Endothelial cell of umbilical vein (primary cell): ENCODE results near the gene PRUNE2. TPM values are rescaled to one million over a fixed set of nuclear protein-coding genes. Genes with fewer than 3 reads are reported as not detected.

ENCODE experiments used
- BruUV-seq: library from RNA; stranded (reverse); fragments of 400-500 nt; replicated peaks from 2 replicates; lab custom pipeline; 2021; lab: Mats Ljungman, UMichigan
- CTCF ChIA-PET: fragments of 300-600, 350-600 bp; sonication (Branson Sonifier 250); formaldehyde crosslinking; loops from one replicate; lab custom pipeline; 2021; ENCODE audit warnings: antibody characterized with exemption, inconsistent platforms; lab: Charles Lee
- POLR2A ChIA-PET: fragments of 300-600, 350-600 bp; sonication (Branson Sonifier 250); formaldehyde crosslinking; loops from one replicate; lab custom pipeline; 2021; ENCODE audit warnings: antibody characterized with exemption, inconsistent platforms; lab: Charles Lee
- DNase-seq: peaks from one replicate; pipeline ENCODE4 v3.0.0-alpha.2; 2011; ENCODE audit warnings: low read depth, low spot score
- FAIRE-seq: peaks from 2 replicates; lab custom pipeline; 2011; peaks lifted over from hg19 to GRCh38; lab: Jason Lieb, UNC
- H2AFZ ChIP-seq: 2 replicates; pipeline ENCODE4 v1.6.0; 2012; ENCODE audit warnings: low read depth, low read length, control low read depth, inconsistent platforms
- H3K27ac ChIP-seq: 2 replicates; pipeline ENCODE4 v1.5.1; 2011; ENCODE audit warnings: low read depth, mild to moderate bottlenecking, control low read depth, low read length, moderate library complexity; ENCODE audit not compliant: insufficient read depth
- H3K27me3 ChIP-seq, 2 experiments: 2 replicates each; pipeline versions ENCODE4 v1.6.0 to v1.6.1; 2011; ENCODE audit warnings: low read length in 2 of 2, mixed read lengths in 1 of 2; ENCODE audit not compliant: control insufficient read depth in 2 of 2, insufficient read depth in 2 of 2
- H3K36me3 ChIP-seq, 2 experiments: 2 replicates in 1 of 2; 3 replicates in 1 of 2; pipeline ENCODE4 v1.5.1; 2011; ENCODE audit warnings: low read length in 2 of 2, mild to moderate bottlenecking in 1 of 2, moderate library complexity in 1 of 2; ENCODE audit not compliant: control insufficient read depth in 2 of 2, insufficient read depth in 2 of 2; ENCODE audit errors: extremely low read depth in 1 of 2
- H3K4me1 ChIP-seq: 3 replicates; pipeline ENCODE4 v1.5.1; 2011; ENCODE audit warnings: mild to moderate bottlenecking, low read length; ENCODE audit not compliant: control insufficient read depth, insufficient read depth; ENCODE audit errors: extremely low read depth
- H3K4me2 ChIP-seq: 2 replicates; pipeline ENCODE4 v1.6.1; 2011; ENCODE audit warnings: low read length, control low read depth, mixed read lengths; ENCODE audit not compliant: insufficient read depth
- H3K4me3 ChIP-seq, 3 experiments: fragments of 200-600 bp in 1 of 3; sonication (generic), shearing (Covaris generic) in 1 of 3; replicated peaks in 1 of 3; 2 replicates each; pipeline ENCODE4 v1.5.1; 2011 to 2016; ENCODE audit warnings: control low read depth in 3 of 3, low read length in 3 of 3, mild to moderate bottlenecking in 2 of 3, inconsistent platforms in 1 of 3, low read depth in 1 of 3, moderate library complexity in 1 of 3; ENCODE audit not compliant: insufficient read depth in 1 of 3
- H3K79me2 ChIP-seq: 2 replicates; pipeline ENCODE4 v1.6.0; 2012; ENCODE audit warnings: low read length, inconsistent platforms; ENCODE audit not compliant: control insufficient read depth, insufficient read depth
- H3K9ac ChIP-seq: replicated peaks from 2 replicates; pipeline ENCODE3; 2011; ENCODE audit warnings: low read length, control low read depth; ENCODE audit not compliant: insufficient read depth; ENCODE audit errors: extremely low read depth
- H3K9me1 ChIP-seq: replicated peaks from 3 replicates; pipeline ENCODE4 v1.6.0; 2011; ENCODE audit warnings: mild to moderate bottlenecking, low read length; ENCODE audit not compliant: control insufficient read depth, insufficient read depth; ENCODE audit errors: extremely low read depth
- H3K9me3 ChIP-seq: replicated peaks from 2 replicates; pipeline ENCODE4 v1.5.1; 2012; ENCODE audit warnings: low read length, inconsistent platforms; ENCODE audit not compliant: control insufficient read depth, insufficient read depth
- H4K20me1 ChIP-seq: replicated peaks from 2 replicates; pipeline ENCODE3; 2011; ENCODE audit warnings: mild to moderate bottlenecking, low read length; ENCODE audit not compliant: control insufficient read depth, insufficient read depth; ENCODE audit errors: extremely low read depth
- EZH2 ChIP-seq: IDR thresholded peaks from 2 replicates; pipeline ENCODE4 v1.6.1; 2012; ENCODE audit warnings: borderline replicate concordance, low read depth, mild to moderate bottlenecking, moderate library complexity, low read length, inconsistent platforms; ENCODE audit not compliant: severe bottlenecking
- GATA2 ChIP-seq: IDR thresholded peaks from 2 replicates; pipeline ENCODE4 v1.7.0; 2011; ENCODE audit warnings: low read depth, mild to moderate bottlenecking, moderate library complexity, mixed read lengths, low read length; ENCODE audit not compliant: insufficient read length, insufficient read depth
- JUN ChIP-seq: IDR thresholded peaks from 2 replicates; pipeline ENCODE4 v1.6.1; 2011; ENCODE audit warnings: borderline replicate concordance, low read depth; ENCODE audit not compliant: insufficient read length, insufficient read depth
- POLR2AphosphoS5 ChIP-seq: IDR thresholded peaks from 2 replicates; pipeline ENCODE4 v1.6.1; 2012; ENCODE audit warnings: low read depth, mild to moderate bottlenecking, control low read depth, low read length, moderate library complexity; ENCODE audit not compliant: insufficient read depth
- dilution Hi-C: fragments of 300-500 bp; cut with MboI; formaldehyde crosslinking; loops from one replicate; pipeline ENCODE4 v1.15.0; 2019; ENCODE audit warnings: low sequenced_read_pairs; ENCODE audit not compliant: extremely low pct_ligation_motif_present
- intact Hi-C: fragments of 100-400 bp; cut with micrococcal nuclease; formaldehyde crosslinking; loops from one replicate; pipeline ENCODE4 v1.10.0; 2022
- polyA plus RNA-seq, 4 experiments: library from polyadenylated mRNA; depleted of rRNA in 3 of 4; stranded (reverse) in 3 of 4; unstranded in 1 of 4; fragments of >200 nt; gene quantifications; 2 replicates each; pipeline versions ENCODE4 v1.2.1 to v1.2.3, GENCODE V29; 2011 to 2012; ENCODE audit warnings: missing spikeins in 1 of 4
- total RNA-seq: library from RNA; stranded (reverse); gene quantifications from 2 replicates; pipeline ENCODE4 v1.2.3, GENCODE V29; 2021
- TF ChIP-seq, protein P1 (sequence below): IDR thresholded peaks from 2 replicates; pipeline ENCODE4 v1.6.1; 2011; ENCODE audit not compliant: insufficient read depth, insufficient read length
- TF ChIP-seq, protein P2 (sequence below), 2 donors: IDR thresholded peaks; 1 replicate in 1 of 2; 2 replicates in 1 of 2; pipeline ENCODE4 v1.5.1; 2011; ENCODE audit warnings: low read length in 2 of 2, mild to moderate bottlenecking in 2 of 2, moderate library complexity in 2 of 2, control low read depth in 1 of 2, inconsistent platforms in 1 of 2, low read depth in 1 of 2; ENCODE audit not compliant: insufficient read depth in 1 of 2; ENCODE audit errors: extremely low read depth in 1 of 2

The PRUNE2 gene
- total and polyA plus RNA-seq, 2 donors (not counting 3 experiments of a cell fraction or from before 2014, with no cell fraction given) = 15.8 to 21.7 TPM

DNA sequence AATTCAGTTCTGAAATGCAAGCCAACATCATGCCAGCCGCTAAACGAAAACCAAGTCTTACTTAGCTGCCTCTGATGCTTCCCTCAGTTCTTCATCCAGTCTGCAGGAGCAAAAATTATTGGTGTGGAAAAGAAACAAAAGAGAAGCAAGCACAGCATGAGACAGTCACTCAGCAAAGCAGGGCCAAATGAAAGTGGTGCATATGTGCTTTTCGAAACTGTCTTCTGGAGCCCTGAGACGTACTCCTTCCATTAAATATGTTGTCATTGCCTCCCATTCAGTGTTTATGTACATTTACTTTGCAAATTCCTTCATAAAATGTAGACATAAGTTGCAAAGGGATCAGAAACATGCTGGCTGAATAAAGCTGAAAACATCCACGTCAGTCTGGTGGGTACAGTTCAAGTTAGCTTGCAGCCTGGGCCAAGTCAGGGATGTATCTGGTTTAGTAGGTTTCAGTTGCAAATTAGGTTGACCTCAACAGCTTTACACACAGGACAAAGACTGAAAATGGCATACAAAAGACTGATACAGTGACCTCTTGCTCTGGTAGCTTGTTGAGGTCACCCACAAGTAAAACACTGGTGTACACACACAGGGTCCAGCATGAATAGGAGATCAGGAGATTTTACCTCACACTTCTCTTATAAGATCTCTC is 281.4 kb downstream of the PRUNE2 start:
- H3K27ac ChIP-seq = no peak overlapping the region
- no peak overlapping the region for H3K4me2 ChIP-seq
- DNase-seq (no peak), FAIRE-seq (no peak)
- H3K9me3 ChIP-seq = no peaks in the 10 kb centered on the region
- H4K20me1 ChIP-seq = no peaks in the 10 kb centered on the region
- intact Hi-C loops (no loop called here), dilution Hi-C loops (no loop called here)
- no peaks in the 10 kb centered on the region for H3K9me1 ChIP-seq
- H3K4me3 ChIP-seq = no peak overlapping the region
- no peak overlapping the region for H3K9ac ChIP-seq
- H3K79me2 ChIP-seq = no peaks in the 10 kb centered on the region
- no peak overlapping the region for H2AFZ ChIP-seq
- TF ChIP-seq GATA2 (no peak), EZH2 (no peak), JUN (no peak), POLR2AphosphoS5 (no peak)
- TF ChIP-seq, protein P1, sequence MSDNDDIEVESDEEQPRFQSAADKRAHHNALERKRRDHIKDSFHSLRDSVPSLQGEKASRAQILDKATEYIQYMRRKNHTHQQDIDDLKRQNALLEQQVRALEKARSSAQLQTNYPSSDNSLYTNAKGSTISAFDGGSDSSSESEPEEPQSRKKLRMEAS = no peak
- TF ChIP-seq, protein P2, sequence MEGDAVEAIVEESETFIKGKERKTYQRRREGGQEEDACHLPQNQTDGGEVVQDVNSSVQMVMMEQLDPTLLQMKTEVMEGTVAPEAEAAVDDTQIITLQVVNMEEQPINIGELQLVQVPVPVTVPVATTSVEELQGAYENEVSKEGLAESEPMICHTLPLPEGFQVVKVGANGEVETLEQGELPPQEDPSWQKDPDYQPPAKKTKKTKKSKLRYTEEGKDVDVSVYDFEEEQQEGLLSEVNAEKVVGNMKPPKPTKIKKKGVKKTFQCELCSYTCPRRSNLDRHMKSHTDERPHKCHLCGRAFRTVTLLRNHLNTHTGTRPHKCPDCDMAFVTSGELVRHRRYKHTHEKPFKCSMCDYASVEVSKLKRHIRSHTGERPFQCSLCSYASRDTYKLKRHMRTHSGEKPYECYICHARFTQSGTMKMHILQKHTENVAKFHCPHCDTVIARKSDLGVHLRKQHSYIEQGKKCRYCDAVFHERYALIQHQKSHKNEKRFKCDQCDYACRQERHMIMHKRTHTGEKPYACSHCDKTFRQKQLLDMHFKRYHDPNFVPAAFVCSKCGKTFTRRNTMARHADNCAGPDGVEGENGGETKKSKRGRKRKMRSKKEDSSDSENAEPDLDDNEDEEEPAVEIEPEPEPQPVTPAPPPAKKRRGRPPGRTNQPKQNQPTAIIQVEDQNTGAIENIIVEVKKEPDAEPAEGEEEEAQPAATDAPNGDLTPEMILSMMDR (IDR thresholded peaks at IDR 0.05; ENCODE audit: extremely low read depth in 1 of 2, insufficient read depth in 1 of 2, low read depth in 1 of 2, low read length in 2 of 2) = no peak
- POLR2A ChIA-PET = no interaction called here
- CTCF ChIA-PET = interaction anchor here (1.5 to 1.6 kb wide), 2 partner anchors 10 to 34 kb away, joined by 4 read pairs; no protein-coding TSS in a partner anchor
- no TSS peak for BruUV-seq
- no peaks in the 10 kb centered on the region for H3K4me1 ChIP-seq
- H3K36me3 ChIP-seq = no peaks in the 10 kb centered on the region
- H3K27me3 ChIP-seq = no peaks in the 10 kb centered on the region
